Ectodermal cell (in vitro differentiated cells): ENCODE results near the gene SHROOM3.

Source experiments
- H3K27ac ChIP-seq: 2 replicates; pipeline ENCODE4 v1.7.0; 2013; ENCODE audit warnings: mild to moderate bottlenecking, low read depth, low read length; ENCODE audit not compliant: insufficient read depth, poor library complexity, severe bottlenecking
- H3K27me3 ChIP-seq: 2 replicates; pipeline ENCODE4 v1.7.0; 2013; ENCODE audit warnings: mild to moderate bottlenecking, low read length; ENCODE audit not compliant: insufficient read depth, control insufficient read depth, poor library complexity, severe bottlenecking
- H3K36me3 ChIP-seq: one replicate; pipeline ENCODE4 v1.7.0; 2013; ENCODE audit warnings: low read length; ENCODE audit not compliant: control insufficient read depth, insufficient read depth
- H3K4me1 ChIP-seq: one replicate; pipeline ENCODE4 v1.7.0; 2013; ENCODE audit warnings: low read length; ENCODE audit not compliant: control insufficient read depth, insufficient read depth
- H3K4me3 ChIP-seq: 2 replicates; pipeline ENCODE4 v1.7.0; 2013; ENCODE audit warnings: low read depth, low read length, control low read depth; ENCODE audit not compliant: insufficient read depth
- H3K9me3 ChIP-seq: 2 replicates; pipeline ENCODE4 v1.7.0; 2013; ENCODE audit warnings: mild to moderate bottlenecking, low read length, moderate library complexity; ENCODE audit not compliant: control insufficient read depth
- WGBS, 2 experiments: methylation state at CpG; one replicate each; pipeline ENCODE4 v1.1.7; 2013; ENCODE audit warnings: missing lambda C conversion rate in 2 of 2; 5-methylcytosine and 5-hydroxymethylcytosine counted together

Gene SHROOM3

DNA sequence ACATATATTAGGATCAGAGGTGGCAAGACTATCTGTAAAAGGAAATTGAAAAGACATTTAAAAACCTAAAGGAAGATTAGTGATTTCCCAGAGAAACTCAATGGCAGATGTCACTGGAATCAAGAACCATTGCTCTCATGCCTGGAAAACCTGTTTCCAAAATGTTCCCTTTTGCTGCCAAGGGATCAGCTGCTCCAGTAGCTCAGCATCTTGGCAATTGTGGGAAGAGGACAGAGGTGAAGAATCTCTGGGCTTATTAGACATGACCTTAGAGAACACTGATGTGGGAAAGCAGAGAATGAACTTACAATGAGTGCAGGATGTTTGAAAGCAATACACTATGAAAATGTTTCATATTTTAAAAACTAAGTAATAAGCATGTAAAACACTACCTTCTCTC is 98.3 kb downstream of the SHROOM3 start:
- Histone ChIP-seq H3K27me3 (no peaks in the 10 kb centered on the region), H3K27ac (no peak overlapping the region), H3K4me1 (peaks cover 20% of the 10 kb centered on the region), H3K36me3 (no peaks in the 10 kb centered on the region), H3K4me3 (no peak overlapping the region), H3K9me3 (no peaks in the 10 kb centered on the region)

DNA sequence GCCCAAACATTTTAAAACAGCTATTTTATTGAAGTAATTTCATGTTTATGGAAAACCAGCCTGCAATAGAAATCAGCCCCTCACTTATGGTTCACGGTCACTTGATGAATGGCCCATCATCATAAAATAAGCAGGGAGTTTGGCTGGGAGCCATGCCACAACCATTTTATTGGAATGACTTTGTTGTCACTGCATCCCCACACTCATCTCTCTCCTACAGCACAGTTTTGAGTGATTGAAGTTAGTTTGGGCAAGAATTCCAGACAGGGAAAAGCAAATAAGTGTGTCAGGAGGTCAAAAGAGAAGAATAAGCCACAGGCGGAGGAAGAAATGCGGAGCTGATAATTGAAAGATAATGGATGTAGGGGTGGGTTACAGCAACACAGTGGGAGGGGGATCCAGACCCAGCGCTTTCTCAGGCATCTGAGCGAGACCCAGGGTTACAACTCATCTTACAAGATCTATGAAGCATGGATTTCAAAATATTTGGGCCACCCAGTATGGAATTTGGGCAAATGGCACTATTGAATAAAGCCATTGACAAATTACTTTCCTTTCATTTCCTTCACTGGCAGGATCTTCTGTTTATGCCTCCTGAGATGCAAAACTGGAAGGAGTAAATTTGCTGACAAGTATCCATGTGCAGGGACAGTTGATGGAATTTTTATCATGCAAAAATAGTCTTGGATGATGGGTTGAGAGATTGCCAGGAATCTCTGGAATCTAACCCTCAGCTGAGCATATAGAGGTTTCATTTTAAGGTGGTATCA is 100.8 kb downstream of the SHROOM3 start:
- H3K9me3 ChIP-seq, result no peaks in the 10 kb centered on the region
- H3K27ac ChIP-seq, result no peak overlapping the region
- H3K4me1 ChIP-seq, result peaks cover 32% of the 10 kb centered on the region
- no peaks in the 10 kb centered on the region for H3K27me3 ChIP-seq
- H3K4me3 ChIP-seq, result no peak overlapping the region
- H3K36me3 ChIP-seq, result no peaks in the 10 kb centered on the region
- WGBS, 2 experiments, result 50 to 56% methylated on average over 5 of the region's 5 CpGs

DNA sequence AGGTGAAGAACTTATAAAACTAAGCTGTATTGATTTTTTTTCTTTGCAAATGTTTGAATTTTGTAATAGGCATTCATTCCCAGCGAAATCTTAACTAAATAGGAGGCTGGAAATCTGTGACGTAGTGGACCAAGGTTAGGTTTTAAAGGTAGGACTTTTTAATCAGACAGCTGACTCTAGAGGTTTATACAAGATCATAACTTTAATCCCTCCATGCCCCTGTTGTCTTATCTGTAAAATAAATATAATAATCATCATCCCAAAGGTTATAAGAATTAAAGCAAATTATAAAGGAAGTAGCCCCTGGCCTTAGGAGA is 101.3 kb downstream of the SHROOM3 start:
- no peak overlapping the region for H3K4me3 ChIP-seq
- H3K27ac ChIP-seq, result no peak overlapping the region
- H3K27me3 ChIP-seq, result no peaks in the 10 kb centered on the region
- 100% methylated on average over 2 of the region's 2 CpGs for WGBS, 2 experiments
- H3K36me3 ChIP-seq, result no peaks in the 10 kb centered on the region
- no peaks in the 10 kb centered on the region for H3K9me3 ChIP-seq
- H3K4me1 ChIP-seq, result peaks cover 33% of the 10 kb centered on the region

DNA sequence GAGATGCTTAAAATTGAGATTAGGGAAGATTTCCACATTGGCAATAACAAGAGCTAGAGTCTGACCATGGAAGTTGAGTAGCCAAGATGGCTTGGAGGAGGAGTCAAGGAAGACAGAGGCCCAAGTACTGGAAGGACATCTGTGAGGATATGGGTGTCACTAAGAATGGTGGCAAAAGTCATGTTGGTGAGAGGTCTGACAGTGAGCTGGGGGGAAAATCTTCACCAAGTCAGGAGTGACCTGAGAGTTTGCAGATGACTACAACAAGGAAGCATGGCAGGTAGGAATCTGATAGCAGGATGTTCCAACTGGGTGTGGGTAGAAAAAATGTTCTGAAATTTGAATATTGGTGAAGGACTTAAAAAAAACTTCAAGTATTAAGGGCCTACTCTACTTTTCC is 103.3 kb downstream of the SHROOM3 start:
- Histone ChIP-seq H3K27ac (no peak overlapping the region), H3K36me3 (no peaks in the 10 kb centered on the region), H3K9me3 (no peaks in the 10 kb centered on the region), H3K4me3 (no peak overlapping the region), H3K4me1 (peaks cover 35% of the 10 kb centered on the region), H3K27me3 (no peaks in the 10 kb centered on the region)

DNA sequence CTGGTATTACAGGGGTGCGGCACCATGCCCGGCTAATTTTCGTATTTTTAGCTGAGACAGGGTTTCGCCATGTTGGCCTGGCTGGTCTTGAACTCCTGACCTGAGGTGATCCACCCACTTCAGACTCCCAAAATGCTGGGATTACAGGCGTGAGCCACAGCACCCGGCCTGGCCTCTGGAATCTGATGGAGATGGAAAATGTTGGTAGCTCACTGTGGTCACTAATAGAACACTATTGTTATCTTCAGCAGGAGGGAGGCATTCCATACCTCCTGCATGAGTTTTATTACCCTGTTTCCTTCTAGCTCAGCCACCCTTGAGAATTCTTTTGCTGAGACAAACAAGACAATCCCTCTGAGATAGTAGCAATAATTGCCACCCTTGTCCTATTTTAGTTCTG is 105.0 kb downstream of the SHROOM3 start:
- Histone ChIP-seq H3K4me3 (no peak overlapping the region), H3K27ac (peak overlapping the region; percentile 40), H3K27me3 (no peaks in the 10 kb centered on the region), H3K4me1 (peaks cover 42% of the 10 kb centered on the region), H3K9me3 (no peaks in the 10 kb centered on the region), H3K36me3 (no peaks in the 10 kb centered on the region)
- 70% methylated on average over 6 of the region's 6 CpGs for WGBS, 2 experiments

DNA sequence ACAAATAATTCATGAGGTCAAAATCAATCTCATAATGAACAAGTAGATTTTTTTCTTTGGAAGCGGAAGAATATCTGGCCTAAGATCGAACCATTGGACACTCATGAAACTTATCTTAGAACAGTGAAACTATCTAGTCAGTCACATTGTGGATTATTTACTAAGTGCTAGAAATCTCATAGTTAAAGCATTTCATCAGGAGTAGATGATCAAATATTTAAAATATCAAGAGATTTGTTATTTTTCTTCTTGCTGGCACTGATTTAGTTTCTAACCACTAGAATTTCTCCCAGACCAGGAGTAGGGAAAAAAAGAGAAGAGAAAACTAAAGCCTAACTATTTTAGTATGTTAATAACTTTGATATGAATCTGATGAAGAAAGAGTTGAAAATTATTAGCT is 105.5 kb downstream of the SHROOM3 start:
- peak overlapping the region; percentile 40 for H3K27ac ChIP-seq
- no peak overlapping the region for H3K4me3 ChIP-seq
- H3K36me3 ChIP-seq, result no peaks in the 10 kb centered on the region
- no peaks in the 10 kb centered on the region for H3K27me3 ChIP-seq
- 96 to 100% methylated on average over 2 of the region's 2 CpGs for WGBS, 2 experiments
- H3K9me3 ChIP-seq, result no peaks in the 10 kb centered on the region
- peaks cover 42% of the 10 kb centered on the region for H3K4me1 ChIP-seq

DNA sequence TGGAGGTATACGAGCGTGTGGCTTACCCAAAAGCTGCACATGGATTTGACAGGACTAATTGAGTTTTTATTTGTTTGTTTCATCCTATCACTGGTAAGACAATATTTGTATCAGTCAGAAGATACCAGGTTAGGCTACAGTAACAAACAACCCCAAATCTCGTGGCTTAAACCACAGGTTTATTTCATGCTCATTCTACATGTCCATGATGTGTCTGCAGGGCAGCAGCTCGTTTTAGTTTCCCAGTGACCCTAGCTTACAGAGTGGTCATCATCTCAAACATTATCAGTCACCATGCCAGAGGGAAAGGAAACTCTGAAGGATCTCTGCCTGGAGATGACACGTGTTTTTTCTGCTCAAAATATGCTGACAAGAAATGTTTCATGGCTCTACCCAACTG is 108.3 kb downstream of the SHROOM3 start:
- H3K27me3 ChIP-seq, result no peaks in the 10 kb centered on the region
- no peaks in the 10 kb centered on the region for H3K9me3 ChIP-seq
- H3K4me1 ChIP-seq, result peaks cover 57% of the 10 kb centered on the region
- no peak overlapping the region for H3K27ac ChIP-seq
- H3K36me3 ChIP-seq, result no peaks in the 10 kb centered on the region
- 95 to 97% methylated on average over 5 of the region's 5 CpGs for WGBS, 2 experiments
- H3K4me3 ChIP-seq, result no peak overlapping the region

DNA sequence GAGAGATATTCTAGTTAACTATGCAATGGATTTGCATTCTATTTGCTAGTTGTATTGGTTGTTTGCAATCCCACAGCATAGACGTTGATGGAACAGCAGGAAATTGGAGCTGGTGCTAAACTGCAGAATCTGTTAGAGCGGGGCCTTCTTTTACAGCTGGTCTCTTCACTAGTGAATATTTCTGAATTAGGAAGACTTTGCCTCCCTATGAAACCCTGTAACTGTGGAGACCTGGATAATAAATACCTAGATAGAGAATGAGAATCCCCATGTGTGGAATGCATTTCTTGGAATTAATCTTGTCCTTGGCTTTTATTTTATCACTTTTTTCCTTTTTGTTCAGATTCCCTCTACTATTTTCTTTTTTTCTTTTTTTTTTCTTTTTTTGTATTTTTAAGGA is 109.7 kb downstream of the SHROOM3 start:
- no peaks in the 10 kb centered on the region for H3K27me3 ChIP-seq
- no peaks in the 10 kb centered on the region for H3K9me3 ChIP-seq
- peaks cover 59% of the 10 kb centered on the region for H3K4me1 ChIP-seq
- H3K36me3 ChIP-seq, result no peaks in the 10 kb centered on the region
- no peak overlapping the region for H3K27ac ChIP-seq
- H3K4me3 ChIP-seq, result no peak overlapping the region
- 80 to 90% methylated on average over 2 of the region's 2 CpGs for WGBS, 2 experiments

DNA sequence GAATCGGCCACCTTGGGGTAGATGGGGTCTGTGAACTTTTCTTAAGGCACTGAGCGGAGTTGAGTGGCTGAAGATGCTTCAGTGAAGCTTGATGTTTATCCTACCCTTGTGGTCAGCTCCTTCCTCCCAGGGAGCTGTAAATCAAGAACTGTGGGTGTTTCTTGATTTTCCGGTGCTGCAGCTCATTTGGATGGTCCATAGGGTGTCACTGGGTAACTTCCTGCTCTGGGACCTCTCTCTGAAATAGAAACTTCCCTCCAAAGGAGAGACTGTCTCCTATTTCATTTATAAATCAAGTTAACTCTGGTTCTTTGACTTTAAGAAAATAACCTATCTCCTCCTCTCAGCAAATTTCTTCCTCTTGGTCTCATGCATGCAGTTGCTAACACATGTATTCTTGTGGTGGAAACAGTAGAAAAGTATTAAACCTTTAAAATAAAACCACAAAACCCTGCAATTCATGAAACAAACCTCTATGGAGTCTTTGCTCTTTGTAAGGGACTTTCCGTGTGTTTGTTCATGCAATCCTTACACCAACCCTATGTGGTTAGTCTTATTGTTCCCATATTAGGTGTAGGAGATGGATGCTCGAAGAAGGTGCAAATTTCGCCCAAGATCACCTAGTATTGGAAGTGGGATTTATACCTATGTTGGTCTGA is 110.3 kb downstream of the SHROOM3 start:
- Histone ChIP-seq H3K4me3 (no peak overlapping the region), H3K27ac (no peak overlapping the region), H3K9me3 (no peaks in the 10 kb centered on the region), H3K36me3 (no peaks in the 10 kb centered on the region), H3K4me1 (peaks cover 53% of the 10 kb centered on the region), H3K27me3 (no peaks in the 10 kb centered on the region)
- WGBS, 2 experiments, result 87 to 91% methylated on average over 4 to 5 of the region's 6 CpGs

DNA sequence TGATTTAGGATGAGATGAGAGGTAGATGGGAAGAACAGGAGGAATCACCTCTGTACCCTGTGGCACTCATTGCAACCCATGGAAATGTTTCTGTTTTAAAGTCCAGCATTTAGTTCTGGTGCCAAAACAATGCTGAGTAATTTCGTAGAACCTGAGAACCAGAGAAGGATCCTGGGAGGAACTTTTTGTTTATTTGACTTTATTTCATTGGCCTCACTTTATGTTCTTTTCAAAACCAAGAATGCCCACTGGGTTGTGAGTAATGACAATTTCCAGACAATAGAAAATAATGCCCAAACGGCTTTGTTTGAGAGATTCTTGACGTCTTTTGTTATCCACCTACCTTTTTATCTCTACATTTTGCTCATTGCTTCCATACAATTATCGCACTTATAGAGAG is 111.3 kb downstream of the SHROOM3 start:
- Histone ChIP-seq H3K9me3 (no peaks in the 10 kb centered on the region), H3K27ac (no peak overlapping the region)
- WGBS, 2 experiments, result 80 to 83% methylated on average over 4 of the region's 4 CpGs

More for the DNA sequence above, 111.3 kb downstream of the SHROOM3 start:
- no peaks in the 10 kb centered on the region for H3K36me3 ChIP-seq
- no peaks in the 10 kb centered on the region for H3K27me3 ChIP-seq
- peaks cover 46% of the 10 kb centered on the region for H3K4me1 ChIP-seq
- H3K4me3 ChIP-seq, result no peak overlapping the region
